Activated CD4-positive, alpha-beta T cell treated with anti-CD3 and anti-CD28 coated beads, Interleukin-2, amount 50 U/mL, for 16 hours (primary cell): Measurements from ENCODE around the gene GIPC3.
"Not testable (repeated sequence)": the region's sequence is repeated elsewhere in the genome, so short reads cannot be mapped to it uniquely, and the experiment has no call there.

Source experiments
- DNase-seq: peaks from one replicate; pipeline ENCODE4 v3.0.0-alpha.2; 2020

Gene GIPC3

DNA sequence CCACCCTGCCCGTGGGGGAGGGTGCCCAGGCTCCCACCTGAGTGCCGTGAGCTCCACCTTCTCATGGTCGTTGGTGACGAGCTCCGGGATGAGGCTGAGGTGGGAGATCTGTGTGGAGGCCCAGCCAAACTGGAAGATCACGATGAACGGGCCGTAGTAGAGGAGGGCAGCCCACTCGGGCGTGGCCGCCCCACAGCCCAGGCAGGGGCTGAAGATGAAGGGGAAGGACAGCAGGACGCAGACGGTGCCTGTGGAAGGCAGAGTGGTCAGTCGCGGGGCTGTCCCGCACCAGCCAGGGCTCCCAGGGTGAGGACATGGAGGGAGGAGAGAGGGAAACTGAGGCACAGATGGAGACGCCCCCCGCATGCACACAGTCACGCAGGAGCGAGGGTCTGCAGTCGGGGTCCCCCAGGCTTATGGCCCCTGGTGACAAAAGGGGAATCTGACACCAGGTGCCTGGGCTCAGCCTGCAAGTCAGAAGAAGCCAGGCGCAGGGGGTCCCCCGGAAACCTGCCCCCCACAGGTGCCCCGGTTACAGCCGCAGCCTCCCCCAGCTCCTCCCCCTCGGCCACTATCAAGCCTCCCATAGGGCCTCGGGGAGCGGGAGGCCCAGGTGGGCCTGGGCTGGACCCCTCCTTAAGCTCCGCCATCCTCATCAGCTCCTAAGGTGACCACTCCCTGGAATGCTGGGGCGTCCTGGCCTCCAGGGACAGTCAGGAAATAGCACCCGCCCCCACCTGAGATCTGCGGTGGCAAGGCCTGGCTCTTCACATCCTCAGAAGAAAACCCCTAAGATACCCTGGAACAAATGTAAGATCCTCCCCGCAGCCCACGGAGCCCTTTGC is 34.1 kb upstream of the GIPC3 start:
- no peak for DNase-seq

DNA sequence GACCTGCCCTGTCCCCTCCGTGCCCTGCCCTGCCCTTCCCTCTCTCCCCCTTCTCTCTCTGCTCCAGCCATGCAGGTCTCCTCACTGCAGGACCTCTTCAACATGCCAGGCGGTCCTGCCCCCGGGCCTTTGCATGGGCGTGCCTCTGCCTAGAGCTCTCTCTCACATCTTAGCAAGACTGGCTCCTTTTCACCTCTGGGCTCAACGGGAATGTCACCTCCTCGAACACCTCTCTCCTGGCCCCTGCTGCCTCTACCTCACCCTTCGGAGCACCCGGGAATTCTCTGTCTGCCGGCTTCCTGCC is 33.5 kb upstream of the GIPC3 start:
- DNase-seq: no peak

DNA sequence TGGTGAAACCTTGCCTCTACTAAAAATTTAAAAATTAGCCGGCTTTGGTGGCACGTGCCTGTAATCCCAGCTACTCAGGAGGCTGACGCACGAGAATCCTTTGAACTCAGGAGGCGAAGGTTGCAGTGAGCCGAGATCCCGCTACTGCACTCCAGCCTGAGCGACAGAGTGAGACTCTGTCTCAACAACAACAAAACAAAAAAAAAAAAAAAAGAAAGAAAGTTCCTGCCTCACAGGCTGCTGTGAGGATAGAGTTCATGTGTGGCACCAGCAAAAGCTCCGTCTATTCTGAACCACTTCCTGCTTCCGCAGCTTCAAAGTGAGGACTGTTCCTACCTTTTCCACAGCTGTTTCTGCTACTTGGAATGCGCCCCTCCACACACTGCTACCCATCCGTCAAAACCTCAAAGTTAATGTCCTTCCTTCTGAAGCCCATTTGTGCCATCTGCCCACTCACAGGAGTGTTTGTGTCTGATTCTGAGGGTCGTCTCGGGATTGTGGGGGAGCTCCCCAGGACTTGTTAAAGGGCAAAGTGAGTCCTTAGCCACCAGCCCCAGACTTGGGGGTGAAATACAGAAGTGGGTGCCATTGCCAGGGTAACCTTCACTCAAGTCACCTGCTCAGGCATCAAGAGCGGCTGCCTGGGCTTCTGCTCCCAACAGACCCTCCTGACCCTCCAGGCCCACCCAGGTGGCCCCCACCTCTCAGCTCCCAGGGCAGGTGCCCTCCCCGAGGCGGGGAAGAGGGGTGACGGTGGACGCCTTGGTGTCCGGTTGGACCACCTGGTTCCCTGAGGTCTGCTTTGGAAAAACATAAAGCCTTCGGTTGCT is 30.8 kb upstream of the GIPC3 start:
- DNase-seq: peak; percentile 48

GRCh38 chr19:3555653-3556422 is 29.4 kb upstream of the GIPC3 start:
- no peak for DNase-seq

DNA sequence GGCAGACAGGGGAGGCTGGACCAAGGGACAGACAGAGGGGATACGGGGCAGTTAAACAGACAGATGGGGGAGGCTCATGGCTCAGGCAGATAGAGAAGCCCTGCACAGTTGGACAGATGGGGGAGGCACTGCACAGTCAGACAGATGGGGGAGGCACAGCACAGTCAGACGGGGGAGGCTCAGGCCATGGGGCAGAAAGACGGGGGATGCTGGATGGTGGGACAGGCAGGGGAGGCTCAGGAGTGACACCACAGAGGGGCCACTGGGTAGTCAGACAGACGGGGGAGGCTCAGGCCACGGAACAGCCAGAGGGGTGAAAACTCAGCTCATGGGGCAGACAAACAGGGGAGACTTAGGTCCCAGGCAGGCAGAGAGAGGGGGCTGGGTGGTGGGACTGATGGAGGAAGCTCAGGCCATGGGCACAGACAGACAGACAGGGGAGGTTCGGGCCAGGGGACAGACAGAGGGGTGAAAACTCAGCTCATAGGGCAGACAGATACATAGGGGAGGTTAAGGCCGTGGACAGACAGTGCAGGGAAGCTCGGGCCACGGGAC is 28.8 kb upstream of the GIPC3 start:
- no peak for DNase-seq

GRCh38 chr19:3556978-3557460 is 28.3 kb upstream of the GIPC3 start:
- DNase-seq: peak; percentile 40

DNA sequence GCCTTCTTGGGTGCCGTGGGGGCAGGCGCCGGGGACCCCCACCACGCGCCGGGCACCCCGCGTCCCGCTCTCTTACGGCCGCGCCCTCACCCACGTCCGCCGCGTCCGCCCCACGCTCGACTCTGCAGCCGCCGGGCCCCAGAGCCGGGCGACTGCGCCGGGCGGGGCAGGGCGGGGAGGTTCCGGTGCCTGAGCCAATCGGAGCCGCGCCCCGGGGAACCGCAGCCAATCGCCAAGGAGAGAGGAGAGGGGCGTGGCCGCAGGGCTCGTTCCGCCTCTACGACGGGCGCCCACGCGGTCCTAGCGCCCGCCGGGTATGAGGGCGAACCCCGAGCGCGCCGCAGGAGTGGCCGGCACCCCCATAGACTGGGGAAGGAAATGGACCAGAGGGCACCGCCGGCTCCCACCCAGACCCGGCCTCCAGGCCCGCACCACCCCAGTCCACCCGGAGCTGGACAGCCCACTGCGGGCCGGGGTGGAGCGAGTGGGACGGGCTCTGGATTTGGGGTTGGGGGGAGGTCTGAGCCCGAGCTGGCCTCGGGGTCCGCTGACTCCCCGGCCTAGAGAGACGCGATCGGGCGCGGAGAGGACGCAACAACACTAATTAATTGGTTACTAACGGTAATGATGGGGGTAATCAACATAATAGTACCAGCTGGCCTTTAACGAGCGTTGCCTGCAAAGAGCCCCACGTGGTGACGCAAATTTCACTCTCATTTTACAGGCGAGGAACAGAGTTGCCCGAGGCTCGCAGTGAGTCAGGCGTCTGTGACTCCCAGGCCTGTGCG is 27.6 kb upstream of the GIPC3 start, which contains the start of gene MFSD12:
Gene MFSD12, minus strand, starts transcription at position 126 of the 788 bp plus-strand sequence. CDS start 183 bp downstream, outside the sequence.
- DNase-seq: peak; percentile 95

GRCh38 chr19:3563709-3564524 is 21.4 kb upstream of the GIPC3 start:
- no peak for DNase-seq

- DNase-seq: no peak
Observed at GRCh38 chr19:3565139-3565538, 20.1 kb upstream of the GIPC3 start.

DNA sequence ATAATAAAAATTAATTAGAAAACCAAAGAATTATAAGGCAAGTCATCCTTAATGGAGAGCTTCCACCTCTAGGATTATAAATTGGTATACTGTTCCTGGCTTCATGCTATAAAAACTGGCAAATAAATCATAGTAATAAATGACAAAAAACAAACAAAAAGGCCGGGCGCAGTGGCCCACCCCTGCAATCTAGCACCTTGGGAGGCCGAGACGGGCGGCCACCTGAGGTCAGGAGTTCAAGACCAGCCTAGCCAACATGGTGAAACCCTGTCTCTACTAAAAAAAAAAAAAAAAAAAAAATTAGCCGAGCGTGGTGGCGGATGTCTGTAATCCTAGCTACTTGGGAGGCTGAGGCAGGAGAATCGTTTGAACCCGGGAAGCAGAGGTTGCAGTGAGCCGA is 15.2 kb upstream of the GIPC3 start:
- DNase-seq: not testable (repeated sequence)

DNA sequence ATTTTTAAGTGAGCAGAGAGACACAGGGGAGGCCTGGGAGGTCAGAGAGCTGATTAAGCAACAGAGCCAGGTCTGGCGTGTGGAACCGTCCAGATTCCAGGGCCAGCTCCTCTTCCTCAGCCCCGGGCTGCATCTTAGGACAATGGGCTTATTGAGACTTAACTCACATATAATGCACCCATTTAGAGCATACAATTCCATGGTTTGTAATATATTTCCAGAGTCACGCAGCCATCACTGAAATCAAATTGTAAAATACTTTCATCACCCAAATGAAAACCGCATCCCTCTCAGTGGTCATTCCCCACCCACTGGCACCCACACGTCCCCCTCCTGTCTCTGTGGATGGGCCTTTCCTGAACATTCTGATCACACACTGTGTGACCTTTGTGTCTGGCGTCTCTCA is 14.7 kb upstream of the GIPC3 start:
- no peak for DNase-seq

DNA sequence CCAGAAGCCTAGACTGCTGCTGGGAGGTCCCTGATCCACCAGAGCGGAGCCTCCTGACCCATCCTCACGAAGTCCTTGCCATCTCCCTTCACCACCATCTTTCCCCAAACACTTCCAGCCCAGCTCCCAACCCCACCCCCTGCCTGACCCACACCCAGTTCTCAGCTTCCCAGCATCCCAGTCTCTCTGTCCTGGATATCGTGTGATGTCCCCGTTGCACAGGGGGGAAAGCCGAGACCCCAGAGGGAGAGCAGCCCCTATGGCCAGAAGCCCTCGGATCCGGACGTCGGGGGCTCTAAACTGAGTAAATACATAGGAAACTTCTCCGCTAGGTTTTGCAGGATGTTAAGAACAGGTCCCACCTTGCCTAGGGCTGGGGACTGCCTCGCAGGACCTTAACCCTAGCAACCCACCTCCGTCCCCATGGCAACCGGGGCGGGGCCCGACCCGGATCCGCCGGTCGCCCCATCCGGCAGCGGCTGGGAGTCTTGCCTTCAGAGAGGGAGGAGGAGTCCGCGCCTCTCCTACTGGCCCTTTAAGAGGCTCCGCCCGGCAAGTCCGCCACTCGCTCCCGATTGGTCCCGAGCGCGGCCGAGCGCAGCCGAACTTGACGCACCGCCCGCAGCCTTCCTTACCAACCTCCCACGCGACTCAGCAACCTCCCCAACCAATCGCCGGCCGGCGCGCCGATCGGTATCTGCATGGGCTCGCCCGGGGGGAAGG is 13.0 kb upstream of the GIPC3 start:
- peak; percentile 100 for DNase-seq

- no peak for DNase-seq
Observed at GRCh38 chr19:3572855-3573161, 12.5 kb upstream of the GIPC3 start, which contains the start of gene HMG20B. HMG20B (plus strand) TSS chr19:3572944; CDS start chr19:3573310, 366 bp downstream.

DNA sequence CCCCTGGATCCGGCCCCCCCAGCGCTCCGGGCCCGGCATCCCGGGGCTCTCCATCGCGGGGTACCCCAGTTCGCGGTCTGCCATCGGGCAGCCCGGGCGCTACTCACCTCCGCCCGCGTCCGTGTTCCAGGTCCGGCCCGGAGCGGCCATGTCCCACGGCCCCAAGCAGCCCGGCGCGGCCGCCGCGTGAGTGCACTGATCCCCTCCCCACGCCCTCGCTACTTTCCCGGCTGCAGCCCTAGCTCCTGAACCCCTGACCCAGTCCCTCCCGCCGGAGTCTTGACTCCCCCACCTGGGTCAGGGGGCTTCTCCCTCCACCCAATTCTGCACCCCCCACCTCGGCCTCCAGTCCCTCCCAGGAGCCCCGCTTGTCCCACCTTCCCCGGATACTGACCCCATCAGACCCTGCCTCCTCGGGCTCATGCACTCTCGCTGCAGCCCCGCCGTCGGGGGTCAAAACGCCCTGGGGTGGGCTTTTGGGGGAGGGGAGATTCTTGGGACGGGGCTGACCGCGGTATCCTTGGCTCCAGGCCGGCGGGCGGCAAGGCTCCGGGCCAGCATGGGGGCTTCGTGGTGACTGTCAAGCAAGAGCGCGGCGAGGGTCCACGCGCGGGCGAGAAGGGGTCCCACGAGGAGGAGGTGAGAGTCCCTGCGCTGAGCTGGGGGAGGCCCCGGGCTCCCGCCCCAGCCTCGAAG is 12.0 kb upstream of the GIPC3 start:
- no peak for DNase-seq

DNA sequence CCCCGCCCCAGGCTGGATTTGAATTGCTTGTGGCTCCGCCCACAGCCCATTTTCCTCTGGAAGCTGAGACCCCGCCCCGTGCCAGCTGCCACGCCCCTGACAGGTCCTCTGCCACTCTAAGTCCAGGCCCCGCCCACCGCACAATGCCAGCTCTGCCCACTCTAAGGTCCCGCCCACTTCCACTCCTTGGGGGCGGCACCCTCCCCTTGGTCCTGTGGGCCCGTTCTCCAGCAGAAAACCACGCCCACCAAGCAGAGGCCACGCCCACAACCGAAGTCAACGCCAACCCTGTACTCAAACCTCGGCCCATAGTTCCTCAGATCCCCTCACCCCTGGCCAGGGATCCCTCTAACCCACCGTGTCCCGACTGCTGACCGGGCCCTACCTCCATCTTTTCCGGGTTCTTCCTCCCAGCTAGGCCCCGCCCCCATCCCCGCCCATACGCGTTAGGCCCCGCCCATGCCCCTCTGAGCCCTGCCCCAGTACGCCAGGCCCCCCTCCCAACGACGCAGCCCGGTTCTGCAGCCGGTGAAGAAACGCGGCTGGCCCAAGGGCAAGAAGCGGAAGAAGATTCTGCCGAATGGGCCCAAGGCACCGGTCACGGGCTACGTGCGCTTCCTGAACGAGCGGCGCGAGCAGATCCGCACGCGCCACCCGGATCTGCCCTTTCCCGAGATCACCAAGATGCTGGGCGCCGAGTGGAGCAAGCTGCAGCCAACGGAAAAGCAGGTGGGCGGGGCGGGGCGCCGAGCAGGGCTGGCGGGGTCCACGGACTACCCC is 11.2 kb upstream of the GIPC3 start:
- DNase-seq: peak; percentile 96

GRCh38 chr19:3575260-3575741 is 10.0 kb upstream of the GIPC3 start:
- no peak for DNase-seq

GRCh38 chr19:3575949-3576673 is 9.2 kb upstream of the GIPC3 start:
- DNase-seq: no peak
